ENCODE measurements around the gene NFATC4.

- TF ChIP-seq CTCF (IDR thresholded peaks at IDR 0.05) (no peak), EZH2 (IDR thresholded peaks at IDR 0.05; ENCODE audit: borderline replicate concordance, insufficient read depth, low read depth, low read length, poor library complexity, severe bottlenecking) (no peak)
Measured at GRCh38 chr14:24392325-24393091, 24.5 kb downstream of the NFATC4 start.

Data from B cell (primary cell).